Measurements from ENCODE around the gene PDP2. TPM values are rescaled to one million over a fixed set of nuclear protein-coding genes. Genes with fewer than 3 reads are reported as not detected.

PDP2 gene
- total RNA-seq, 2 donors from 2014 or later, result 16.0 to 25.9 TPM

GRCh38 chr16:66841366-66841765 lies 38.9 kb upstream of the PDP2 start:
- H3K9ac ChIP-seq (ENCODE audit: low read depth in 2 of 2, low read length in 2 of 2), result no peak overlapping the region
- no peaks in the 10 kb centered on the region for H3K4me1 ChIP-seq
- peaks cover 20% of the 10 kb centered on the region for H3K27me3 ChIP-seq
- TF ChIP-seq, protein P1, sequence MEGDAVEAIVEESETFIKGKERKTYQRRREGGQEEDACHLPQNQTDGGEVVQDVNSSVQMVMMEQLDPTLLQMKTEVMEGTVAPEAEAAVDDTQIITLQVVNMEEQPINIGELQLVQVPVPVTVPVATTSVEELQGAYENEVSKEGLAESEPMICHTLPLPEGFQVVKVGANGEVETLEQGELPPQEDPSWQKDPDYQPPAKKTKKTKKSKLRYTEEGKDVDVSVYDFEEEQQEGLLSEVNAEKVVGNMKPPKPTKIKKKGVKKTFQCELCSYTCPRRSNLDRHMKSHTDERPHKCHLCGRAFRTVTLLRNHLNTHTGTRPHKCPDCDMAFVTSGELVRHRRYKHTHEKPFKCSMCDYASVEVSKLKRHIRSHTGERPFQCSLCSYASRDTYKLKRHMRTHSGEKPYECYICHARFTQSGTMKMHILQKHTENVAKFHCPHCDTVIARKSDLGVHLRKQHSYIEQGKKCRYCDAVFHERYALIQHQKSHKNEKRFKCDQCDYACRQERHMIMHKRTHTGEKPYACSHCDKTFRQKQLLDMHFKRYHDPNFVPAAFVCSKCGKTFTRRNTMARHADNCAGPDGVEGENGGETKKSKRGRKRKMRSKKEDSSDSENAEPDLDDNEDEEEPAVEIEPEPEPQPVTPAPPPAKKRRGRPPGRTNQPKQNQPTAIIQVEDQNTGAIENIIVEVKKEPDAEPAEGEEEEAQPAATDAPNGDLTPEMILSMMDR (IDR thresholded peaks at IDR 0.05), result no peak
- no peak overlapping the region for H3K27ac ChIP-seq
- DNase-seq, result peak; percentile 67
- no peaks in the 10 kb centered on the region for H3K36me3 ChIP-seq
- H3K9me3 ChIP-seq, result no peaks in the 10 kb centered on the region
- no peak overlapping the region for H3K4me3 ChIP-seq
- intact Hi-C loops (cut with DNase I), result loop anchor here (10.0 kb wide), 1 partner anchor 57 kb away; no protein-coding TSS in a partner anchor

DNA sequence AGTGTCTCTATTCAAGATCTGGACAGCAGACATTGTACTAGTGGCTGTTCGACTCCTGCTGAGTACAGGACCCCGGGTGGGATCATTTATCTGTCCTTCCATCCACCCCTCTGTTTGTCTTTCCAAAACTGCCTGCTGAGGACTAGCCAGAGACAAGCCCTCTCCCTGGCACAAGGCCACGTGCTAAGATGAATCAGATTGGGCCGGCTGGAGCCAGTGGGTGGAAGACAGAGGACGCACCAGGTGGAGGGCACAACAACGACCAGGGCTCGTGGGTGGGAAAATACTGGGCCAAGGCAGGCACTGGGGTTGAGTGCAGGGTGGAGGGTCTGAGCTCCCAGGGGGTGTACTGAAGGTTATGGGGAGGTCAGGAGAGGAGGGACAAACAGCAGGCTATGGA lies 37.5 kb upstream of the PDP2 start:
- TF ChIP-seq, protein P1 (IDR thresholded peaks at IDR 0.05), result no peak
- DNase-seq, result no peak
- no peak overlapping the region for H3K4me3 ChIP-seq
- intact Hi-C loops (cut with DNase I), result loop anchor here (10.0 kb wide), 1 partner anchor 58 kb away; no protein-coding TSS in a partner anchor
- no peaks in the 10 kb centered on the region for H3K9me3 ChIP-seq
- peaks cover 20% of the 10 kb centered on the region for H3K27me3 ChIP-seq
- no peak overlapping the region for H3K27ac ChIP-seq
- no peaks in the 10 kb centered on the region for H3K4me1 ChIP-seq
- H3K9ac ChIP-seq (ENCODE audit: low read depth in 2 of 2, low read length in 2 of 2), result no peak overlapping the region
- H3K36me3 ChIP-seq, result no peaks in the 10 kb centered on the region

DNA sequence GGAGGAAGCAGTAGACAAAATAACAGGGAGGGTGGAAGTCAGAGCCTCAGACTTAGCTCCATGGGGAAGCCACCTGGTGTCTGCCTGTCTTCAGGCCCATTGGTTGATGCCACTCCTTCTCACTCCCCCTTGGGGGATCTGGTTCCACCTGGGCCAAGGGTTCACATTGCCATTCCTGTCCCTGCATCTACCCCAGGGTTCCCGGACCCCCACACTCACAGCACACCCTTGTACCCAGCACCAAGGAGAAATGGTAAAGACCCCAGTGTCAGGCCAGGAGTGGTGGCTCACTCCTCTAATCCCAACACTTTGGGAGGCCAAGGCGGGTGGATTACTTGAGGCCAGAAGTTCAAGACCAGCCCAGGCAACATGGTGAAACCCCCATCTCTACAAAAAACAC lies 37.1 kb upstream of the PDP2 start:
- Histone ChIP-seq H3K36me3 (no peaks in the 10 kb centered on the region), H3K9me3 (no peaks in the 10 kb centered on the region), H3K4me3 (no peak overlapping the region), H3K27ac (no peak overlapping the region), H3K4me1 (no peaks in the 10 kb centered on the region), H3K9ac (ENCODE audit: low read depth in 2 of 2, low read length in 2 of 2) (no peak overlapping the region), H3K27me3 (peaks cover 20% of the 10 kb centered on the region)
- TF ChIP-seq, protein P1 (IDR thresholded peaks at IDR 0.05), result no peak
- no peak for DNase-seq
- intact Hi-C loops (cut with DNase I), result loop anchor here (10.0 kb wide), 1 partner anchor 58 kb away; no protein-coding TSS in a partner anchor

DNA sequence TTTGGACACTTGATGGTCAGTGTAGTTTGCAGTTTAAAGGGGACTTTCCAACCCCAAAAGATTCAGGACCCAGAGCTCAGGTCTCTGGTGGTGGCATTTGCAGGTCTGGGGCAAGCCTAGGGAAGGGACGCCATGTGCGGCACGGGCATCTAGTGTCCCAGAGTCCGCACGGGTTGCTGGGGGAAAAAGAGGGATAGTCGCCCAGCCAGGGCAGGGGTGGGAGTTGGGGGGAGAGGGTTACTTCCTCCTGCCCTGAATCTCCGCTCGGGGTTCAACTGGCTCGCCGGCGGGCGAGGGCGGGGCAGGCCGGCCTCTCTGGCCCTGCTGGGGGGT lies 36.3 kb upstream of the PDP2 start:
- peaks cover 20% of the 10 kb centered on the region for H3K27me3 ChIP-seq
- H3K9me3 ChIP-seq, result no peaks in the 10 kb centered on the region
- intact Hi-C loops (cut with DNase I), result loop anchor here (10.0 kb wide), 1 partner anchor 59 kb away; no protein-coding TSS in a partner anchor
- no peak overlapping the region for H3K9ac ChIP-seq (ENCODE audit: low read depth in 2 of 2, low read length in 2 of 2)
- H3K36me3 ChIP-seq, result no peaks in the 10 kb centered on the region
- TF ChIP-seq, protein P1 (IDR thresholded peaks at IDR 0.05), result no peak
- H3K4me3 ChIP-seq, result peak overlapping the region; percentile 34
- no peaks in the 10 kb centered on the region for H3K4me1 ChIP-seq
- H3K27ac ChIP-seq, result no peak overlapping the region
- DNase-seq, result no peak

DNA sequence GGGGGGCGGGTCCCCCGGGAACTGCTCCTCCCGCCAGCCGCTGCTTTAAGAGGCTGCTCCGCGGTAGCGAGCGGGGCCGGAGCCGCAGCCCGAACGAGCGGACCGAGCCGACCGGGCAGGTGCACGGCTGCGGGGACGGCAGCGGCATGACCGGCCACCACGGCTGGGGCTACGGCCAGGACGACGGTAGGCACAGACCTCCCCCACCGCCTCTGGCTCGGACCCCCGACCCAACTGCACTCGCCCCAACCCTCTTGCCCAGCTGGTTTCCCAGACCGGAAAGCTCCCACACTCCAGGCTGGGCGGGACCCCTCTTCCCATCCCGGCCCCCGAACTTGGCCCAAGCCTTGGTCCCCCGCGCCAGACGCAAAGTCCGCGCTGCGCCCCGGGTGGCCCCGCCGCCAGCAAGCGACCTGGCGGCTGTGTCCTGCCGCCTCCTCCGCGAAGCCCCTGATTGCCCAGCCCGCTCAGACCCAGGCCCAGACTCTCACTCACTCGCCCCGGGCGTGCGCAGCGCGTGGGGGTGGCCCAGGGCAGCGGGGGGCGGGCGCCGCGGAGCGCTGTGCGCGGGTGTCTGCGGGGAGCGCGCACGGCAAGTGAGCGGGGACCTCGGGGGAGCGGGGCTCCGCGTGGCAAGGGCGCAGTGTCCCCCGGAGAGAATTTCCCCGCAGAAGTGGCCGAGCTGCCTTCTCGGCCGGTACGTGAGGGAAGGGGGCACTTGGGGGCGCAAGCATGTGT lies 35.8 kb upstream of the PDP2 start, which contains the start of gene CA7:
TSS of gene CA7 (plus strand) at position 73 of the 738 bp plus-strand sequence. CDS start at position 147, 74 bp downstream.
- Histone ChIP-seq H3K36me3 (no peaks in the 10 kb centered on the region), H3K4me3 (peak within 1 kb of the TSS; percentile 34), H3K4me1 (no peaks in the 10 kb centered on the region), H3K9ac (ENCODE audit: low read depth in 2 of 2, low read length in 2 of 2) (peak within 1 kb of the TSS in 1 of 2 donors; percentile 19), H3K27me3 (peaks cover 20% of the 10 kb centered on the region), H3K9me3 (no peaks in the 10 kb centered on the region), H3K27ac (no peak within 1 kb of the TSS)
- intact Hi-C loops (cut with DNase I), result loop anchor here (10.0 kb wide), 1 partner anchor 60 kb away; no protein-coding TSS in a partner anchor
- TF ChIP-seq, protein P1 (IDR thresholded peaks at IDR 0.05), result no peak
- DNase-seq, result no peak

Measured in colonic mucosa (tissue), 4 donors.